ENCODE measurements around the gene GLT1D1. TPM values are rescaled to one million over a fixed set of nuclear protein-coding genes. Genes with fewer than 3 reads are reported as not detected.

The GLT1D1 gene
- total and polyA plus RNA-seq, 2 experiments from 2014 or later, result 1.4 to 4.4 TPM

- no peak for TF ChIP-seq ZNF462 (CRISPR knock-in tag; IDR thresholded peaks at IDR 0.05)
These were observed 39.9 kb upstream of the GLT1D1 start (continued) for GRCh38 chr12:128813392-128813791.

DNA sequence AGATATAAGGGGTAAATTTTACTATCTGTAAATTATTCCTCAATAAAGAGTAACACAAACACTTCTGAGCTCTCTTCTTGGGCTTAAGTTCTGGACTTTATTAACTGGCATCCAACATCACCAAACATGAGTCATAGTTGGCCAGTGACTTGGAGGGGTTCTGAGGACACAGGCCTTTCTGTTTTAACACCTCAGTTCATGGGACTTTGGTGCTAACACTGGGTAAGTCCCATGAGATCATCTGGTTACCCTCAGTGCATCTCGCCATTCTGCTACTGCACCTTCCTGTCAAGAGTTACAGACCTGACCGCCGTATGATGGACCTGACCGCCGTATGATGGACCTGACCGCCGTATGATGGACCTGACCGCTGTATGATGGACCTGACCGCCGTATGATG, 39.4 kb upstream of the GLT1D1 start:
- H3K36me3 ChIP-seq (ENCODE audit: insufficient read depth), result no peaks in the 10 kb centered on the region
- no peaks in the 10 kb centered on the region for H3K9me2 ChIP-seq (ENCODE audit: insufficient read depth)
- peaks cover 91% of the 10 kb centered on the region for H3K79me2 ChIP-seq (replicated peaks; ENCODE audit: insufficient read depth)
- no peak for TF ChIP-seq ZNF114 (CRISPR knock-in tag; IDR thresholded peaks at IDR 0.05)
- TF ChIP-seq POLR2AphosphoS5 (IDR thresholded peaks at IDR 0.05; ENCODE audit: low read depth), result no peak
- no peak for TF ChIP-seq CREB1 (CRISPR knock-in tag; IDR thresholded peaks at IDR 0.05; ENCODE audit: low read depth)
- TF ChIP-seq, protein P1, sequence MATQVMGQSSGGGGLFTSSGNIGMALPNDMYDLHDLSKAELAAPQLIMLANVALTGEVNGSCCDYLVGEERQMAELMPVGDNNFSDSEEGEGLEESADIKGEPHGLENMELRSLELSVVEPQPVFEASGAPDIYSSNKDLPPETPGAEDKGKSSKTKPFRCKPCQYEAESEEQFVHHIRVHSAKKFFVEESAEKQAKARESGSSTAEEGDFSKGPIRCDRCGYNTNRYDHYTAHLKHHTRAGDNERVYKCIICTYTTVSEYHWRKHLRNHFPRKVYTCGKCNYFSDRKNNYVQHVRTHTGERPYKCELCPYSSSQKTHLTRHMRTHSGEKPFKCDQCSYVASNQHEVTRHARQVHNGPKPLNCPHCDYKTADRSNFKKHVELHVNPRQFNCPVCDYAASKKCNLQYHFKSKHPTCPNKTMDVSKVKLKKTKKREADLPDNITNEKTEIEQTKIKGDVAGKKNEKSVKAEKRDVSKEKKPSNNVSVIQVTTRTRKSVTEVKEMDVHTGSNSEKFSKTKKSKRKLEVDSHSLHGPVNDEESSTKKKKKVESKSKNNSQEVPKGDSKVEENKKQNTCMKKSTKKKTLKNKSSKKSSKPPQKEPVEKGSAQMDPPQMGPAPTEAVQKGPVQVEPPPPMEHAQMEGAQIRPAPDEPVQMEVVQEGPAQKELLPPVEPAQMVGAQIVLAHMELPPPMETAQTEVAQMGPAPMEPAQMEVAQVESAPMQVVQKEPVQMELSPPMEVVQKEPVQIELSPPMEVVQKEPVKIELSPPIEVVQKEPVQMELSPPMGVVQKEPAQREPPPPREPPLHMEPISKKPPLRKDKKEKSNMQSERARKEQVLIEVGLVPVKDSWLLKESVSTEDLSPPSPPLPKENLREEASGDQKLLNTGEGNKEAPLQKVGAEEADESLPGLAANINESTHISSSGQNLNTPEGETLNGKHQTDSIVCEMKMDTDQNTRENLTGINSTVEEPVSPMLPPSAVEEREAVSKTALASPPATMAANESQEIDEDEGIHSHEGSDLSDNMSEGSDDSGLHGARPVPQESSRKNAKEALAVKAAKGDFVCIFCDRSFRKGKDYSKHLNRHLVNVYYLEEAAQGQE (IDR thresholded peaks at IDR 0.05; ENCODE audit: unreplicated experiment), result no peak
- TF ChIP-seq EZH2phosphoT487 (IDR thresholded peaks at IDR 0.05; ENCODE audit: unreplicated experiment), result no peak
- TF ChIP-seq JUNB (IDR thresholded peaks at IDR 0.05; ENCODE audit: unreplicated experiment), result no peak
- TF ChIP-seq NANOG (IDR thresholded peaks at IDR 0.05; ENCODE audit: borderline replicate concordance), result no peak
- no peak for TF ChIP-seq CTCF (conservative IDR thresholded peaks at IDR 0.05; ENCODE audit: low read depth in 2 of 2)

More for the DNA sequence above, 39.4 kb upstream of the GLT1D1 start:
- no peaks in the 10 kb centered on the region for H3F3A ChIP-seq (replicated peaks; ENCODE audit: low read depth)
- H3K4me2 ChIP-seq, result no peak overlapping the region
- H3K9me3 Mint-ChIP-seq, result peaks cover 88% of the 10 kb centered on the region
- no peak overlapping the region for H3K4me3 ChIP-seq
- peaks cover 24% of the 10 kb centered on the region for H4K20me1 ChIP-seq (replicated peaks; ENCODE audit: insufficient read depth)
- H3K27me3 Mint-ChIP-seq (ENCODE audit: insufficient read depth, low read depth, poor library complexity), result peaks cover 1% of the 10 kb centered on the region
- H3K27ac Mint-ChIP-seq, result no peak overlapping the region
- no peaks in the 10 kb centered on the region for H3K27me3 ChIP-seq (ENCODE audit: insufficient read depth)
- H3K4me1 Mint-ChIP-seq, result peaks cover 20% of the 10 kb centered on the region
- H3K4me3 Mint-ChIP-seq, result no peak overlapping the region
- H3K27ac ChIP-seq (ENCODE audit: low read depth), result no peak overlapping the region
- no peak for ATAC-seq
- peaks cover 35% of the 10 kb centered on the region for H3K36me3 Mint-ChIP-seq (ENCODE audit: low read depth)
- no peak for DNase-seq (ENCODE audit: low spot score)
- H3K4me1 ChIP-seq (ENCODE audit: insufficient read depth), result peaks cover 5% of the 10 kb centered on the region; the same call in 1 of the 2 replicates
- no peak overlapping the region for H2AFZ ChIP-seq
